ENCODE measurements around the gene SOBP. TPM values are rescaled to one million over a fixed set of nuclear protein-coding genes. Genes with fewer than 3 reads are reported as not detected.

The SOBP gene
- total RNA-seq, 1 donor from 2014 or later = 24.0 TPM

DNA sequence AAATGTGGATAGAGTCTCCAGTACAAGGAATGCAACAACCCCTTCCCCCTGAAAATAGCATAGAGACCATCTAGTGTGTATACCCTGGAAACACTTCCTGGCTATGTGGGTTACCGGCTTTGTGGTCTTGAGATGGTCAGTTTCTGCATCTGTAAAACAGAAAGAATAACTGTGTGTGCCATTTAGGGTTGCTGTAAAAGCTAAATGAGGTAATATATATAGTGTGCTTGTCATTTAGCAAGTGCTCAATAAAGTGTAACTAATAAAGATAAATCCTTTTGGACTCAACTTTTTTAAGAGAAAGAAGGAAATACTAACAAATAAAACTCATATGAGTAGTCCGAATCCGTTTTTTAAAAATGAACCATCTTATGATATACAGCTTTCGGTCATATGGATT, 109.1 kb downstream of the SOBP start:
- Mint-ChIP-seq H3K27ac (ENCODE audit: unreplicated experiment) (no peak overlapping the region), H3K9me3 (no peaks in the 10 kb centered on the region), H3K27me3 (ENCODE audit: low read depth) (no peaks in the 10 kb centered on the region), H3K4me3 (no peak overlapping the region), H3K36me3 (ENCODE audit: low read depth) (peaks cover 5% of the 10 kb centered on the region), H3K4me1 (peaks cover 67% of the 10 kb centered on the region)
- TF ChIP-seq, protein P1, sequence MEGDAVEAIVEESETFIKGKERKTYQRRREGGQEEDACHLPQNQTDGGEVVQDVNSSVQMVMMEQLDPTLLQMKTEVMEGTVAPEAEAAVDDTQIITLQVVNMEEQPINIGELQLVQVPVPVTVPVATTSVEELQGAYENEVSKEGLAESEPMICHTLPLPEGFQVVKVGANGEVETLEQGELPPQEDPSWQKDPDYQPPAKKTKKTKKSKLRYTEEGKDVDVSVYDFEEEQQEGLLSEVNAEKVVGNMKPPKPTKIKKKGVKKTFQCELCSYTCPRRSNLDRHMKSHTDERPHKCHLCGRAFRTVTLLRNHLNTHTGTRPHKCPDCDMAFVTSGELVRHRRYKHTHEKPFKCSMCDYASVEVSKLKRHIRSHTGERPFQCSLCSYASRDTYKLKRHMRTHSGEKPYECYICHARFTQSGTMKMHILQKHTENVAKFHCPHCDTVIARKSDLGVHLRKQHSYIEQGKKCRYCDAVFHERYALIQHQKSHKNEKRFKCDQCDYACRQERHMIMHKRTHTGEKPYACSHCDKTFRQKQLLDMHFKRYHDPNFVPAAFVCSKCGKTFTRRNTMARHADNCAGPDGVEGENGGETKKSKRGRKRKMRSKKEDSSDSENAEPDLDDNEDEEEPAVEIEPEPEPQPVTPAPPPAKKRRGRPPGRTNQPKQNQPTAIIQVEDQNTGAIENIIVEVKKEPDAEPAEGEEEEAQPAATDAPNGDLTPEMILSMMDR (conservative IDR thresholded peaks at IDR 0.05) = no peak
- no peak for DNase-seq (ENCODE audit: low read depth, low spot score)

DNA sequence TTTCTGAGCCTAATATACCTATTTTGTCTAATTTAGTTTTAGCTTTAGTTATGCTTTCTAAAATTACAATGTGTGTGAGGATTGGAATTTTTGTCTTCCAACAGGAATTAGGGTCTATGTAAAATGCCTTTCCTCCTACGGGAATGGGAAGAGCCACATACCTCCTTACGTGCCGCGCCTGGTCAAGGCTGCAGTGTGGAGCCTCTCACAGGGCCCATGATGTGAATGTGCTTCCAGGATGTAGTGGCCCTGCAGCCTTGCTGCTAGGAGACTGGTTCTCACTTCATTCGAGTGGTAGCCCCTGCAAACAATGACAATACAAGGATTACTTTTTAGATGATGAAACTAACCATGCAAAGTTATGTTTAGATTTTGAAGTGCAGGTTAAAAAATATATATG, 110.2 kb downstream of the SOBP start:
- no peaks in the 10 kb centered on the region for H3K36me3 Mint-ChIP-seq (ENCODE audit: low read depth)
- TF ChIP-seq, protein P1 (conservative IDR thresholded peaks at IDR 0.05) = no peak
- no peak for DNase-seq (ENCODE audit: low read depth, low spot score)
- no peaks in the 10 kb centered on the region for H3K27me3 Mint-ChIP-seq (ENCODE audit: low read depth)
- H3K9me3 Mint-ChIP-seq = no peaks in the 10 kb centered on the region
- H3K27ac Mint-ChIP-seq (ENCODE audit: unreplicated experiment) = no peak overlapping the region
- H3K4me3 Mint-ChIP-seq = no peak overlapping the region
- H3K4me1 Mint-ChIP-seq = peaks cover 75% of the 10 kb centered on the region

DNA sequence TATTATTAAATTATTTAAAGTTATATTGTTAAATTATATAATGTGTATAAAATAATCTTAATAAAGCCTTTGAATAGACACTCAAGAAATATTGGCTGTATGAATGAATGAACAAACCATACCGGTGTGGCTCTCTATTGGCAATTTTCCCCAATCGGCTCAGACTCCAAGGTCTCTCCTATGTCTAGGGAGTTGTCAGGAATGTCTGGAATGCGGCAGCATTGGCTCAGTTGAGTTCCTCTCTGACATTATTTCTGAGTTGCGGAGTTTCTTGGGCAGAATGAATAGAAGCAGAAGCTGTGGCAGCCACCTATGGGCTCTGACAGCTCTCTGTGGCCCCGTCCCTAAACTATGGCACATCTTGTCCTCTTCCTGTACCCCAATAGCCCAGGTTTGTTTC, 111.0 kb downstream of the SOBP start:
- Mint-ChIP-seq H3K4me3 (peak overlapping the region; percentile 20), H3K4me1 (peaks cover 82% of the 10 kb centered on the region), H3K27me3 (ENCODE audit: low read depth) (no peaks in the 10 kb centered on the region), H3K9me3 (no peaks in the 10 kb centered on the region), H3K36me3 (ENCODE audit: low read depth) (no peaks in the 10 kb centered on the region), H3K27ac (ENCODE audit: unreplicated experiment) (peak overlapping the region; percentile 28)
- no peak for DNase-seq (ENCODE audit: low read depth, low spot score)
- TF ChIP-seq, protein P1 (conservative IDR thresholded peaks at IDR 0.05) = no peak

DNA sequence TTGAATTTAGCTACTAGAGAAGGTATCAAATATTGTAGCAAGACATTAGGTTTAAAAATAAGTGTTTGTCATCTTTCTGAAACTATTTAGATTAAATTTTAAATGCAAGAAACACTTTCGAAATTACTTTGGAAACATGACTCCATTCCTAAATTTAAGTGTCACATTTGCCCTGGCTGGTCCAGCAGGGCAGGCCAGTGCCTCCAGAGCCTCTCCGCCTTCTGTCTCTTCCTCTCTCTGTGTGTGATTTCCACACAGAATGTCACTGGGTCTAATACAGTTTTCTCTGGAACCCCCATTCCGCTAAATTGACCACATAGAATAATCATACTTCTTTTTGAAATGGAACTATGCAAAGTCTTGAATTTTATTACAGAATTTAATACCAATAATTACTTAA, 111.5 kb downstream of the SOBP start:
- Mint-ChIP-seq H3K27me3 (ENCODE audit: low read depth) (no peaks in the 10 kb centered on the region), H3K4me1 (peaks cover 79% of the 10 kb centered on the region), H3K9me3 (no peaks in the 10 kb centered on the region), H3K27ac (ENCODE audit: unreplicated experiment) (no peak overlapping the region), H3K4me3 (peak overlapping the region; percentile 20), H3K36me3 (ENCODE audit: low read depth) (no peaks in the 10 kb centered on the region)
- no peak for DNase-seq (ENCODE audit: low read depth, low spot score)
- TF ChIP-seq, protein P1 (conservative IDR thresholded peaks at IDR 0.05) = no peak

DNA sequence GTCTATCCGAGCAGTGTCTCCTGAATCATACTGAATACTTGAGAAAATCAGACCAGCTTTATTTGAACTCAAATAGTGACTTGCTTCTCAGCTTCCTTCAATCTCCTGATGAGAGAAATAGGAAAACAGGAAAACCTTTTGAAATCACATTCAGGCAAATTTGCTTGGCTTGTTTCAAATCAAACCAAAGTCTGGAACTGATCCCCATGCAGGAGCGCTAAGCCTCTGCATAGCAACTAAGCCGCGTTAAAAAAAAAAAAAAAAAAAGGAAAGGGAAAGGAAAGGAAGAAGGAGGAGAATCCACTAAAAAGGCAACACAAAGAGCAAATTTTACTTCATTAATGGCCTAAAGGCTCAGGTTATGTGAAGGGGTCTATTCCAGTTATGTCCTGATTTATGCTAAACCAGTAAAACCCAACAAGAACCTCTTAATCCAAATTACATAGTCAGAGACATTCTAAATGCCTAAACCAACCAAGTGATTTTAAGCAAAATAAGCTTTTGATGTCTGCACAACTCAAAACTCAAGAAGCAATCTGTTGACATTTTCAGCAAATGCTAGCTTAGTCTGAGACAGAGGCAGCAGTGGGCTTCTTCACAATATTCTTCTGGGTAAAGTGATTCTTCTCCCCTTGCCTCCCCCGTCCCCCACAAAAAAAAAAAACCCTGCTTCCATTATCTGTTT, 112.5 kb downstream of the SOBP start:
- peak overlapping the region; percentile 54 for H3K4me3 Mint-ChIP-seq
- no peak for DNase-seq (ENCODE audit: low read depth, low spot score)
- no peaks in the 10 kb centered on the region for H3K36me3 Mint-ChIP-seq (ENCODE audit: low read depth)
- no peaks in the 10 kb centered on the region for H3K9me3 Mint-ChIP-seq
- no peak overlapping the region for H3K27ac Mint-ChIP-seq (ENCODE audit: unreplicated experiment)
- TF ChIP-seq, protein P1 (conservative IDR thresholded peaks at IDR 0.05) = no peak
- H3K27me3 Mint-ChIP-seq (ENCODE audit: low read depth) = no peaks in the 10 kb centered on the region
- H3K4me1 Mint-ChIP-seq = peaks cover 80% of the 10 kb centered on the region
